Erythroblast (primary cell): Measurements from ENCODE around the gene SH3RF2.

Experiments used
- GATA1 ChIP-seq: IDR thresholded peaks from 2 replicates; pipeline ENCODE4 v1.6.1; 2011; ENCODE audit warnings: low read depth, mild to moderate bottlenecking, control low read depth, low read length, moderate library complexity
- POLR2A ChIP-seq: IDR thresholded peaks from 2 replicates; pipeline ENCODE4 v1.6.1; 2011; ENCODE audit warnings: mild to moderate bottlenecking, low read length

DNA sequence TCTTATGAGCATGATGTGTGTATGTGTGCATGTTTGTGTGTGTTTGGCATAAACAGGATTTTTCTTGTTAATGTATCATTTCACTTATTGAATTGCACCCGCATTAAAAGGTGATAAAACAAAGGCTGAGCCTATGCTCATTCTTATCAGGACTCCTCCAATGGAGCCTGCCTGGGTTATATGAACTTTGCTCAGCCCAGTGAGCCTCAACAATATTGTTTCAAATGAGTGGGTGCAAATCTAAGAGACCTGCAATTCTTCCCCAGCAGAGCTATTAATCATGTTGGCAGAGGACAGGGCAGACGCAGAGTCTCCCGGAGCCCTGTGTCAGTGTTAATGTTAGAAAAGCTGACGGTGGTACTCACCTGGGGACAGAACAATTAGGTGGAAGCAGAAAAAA lies 71.6 kb downstream of the SH3RF2 start:
- TF ChIP-seq POLR2A (no peak), GATA1 (no peak)
